ENCODE data around the gene DLG2.

DNA sequence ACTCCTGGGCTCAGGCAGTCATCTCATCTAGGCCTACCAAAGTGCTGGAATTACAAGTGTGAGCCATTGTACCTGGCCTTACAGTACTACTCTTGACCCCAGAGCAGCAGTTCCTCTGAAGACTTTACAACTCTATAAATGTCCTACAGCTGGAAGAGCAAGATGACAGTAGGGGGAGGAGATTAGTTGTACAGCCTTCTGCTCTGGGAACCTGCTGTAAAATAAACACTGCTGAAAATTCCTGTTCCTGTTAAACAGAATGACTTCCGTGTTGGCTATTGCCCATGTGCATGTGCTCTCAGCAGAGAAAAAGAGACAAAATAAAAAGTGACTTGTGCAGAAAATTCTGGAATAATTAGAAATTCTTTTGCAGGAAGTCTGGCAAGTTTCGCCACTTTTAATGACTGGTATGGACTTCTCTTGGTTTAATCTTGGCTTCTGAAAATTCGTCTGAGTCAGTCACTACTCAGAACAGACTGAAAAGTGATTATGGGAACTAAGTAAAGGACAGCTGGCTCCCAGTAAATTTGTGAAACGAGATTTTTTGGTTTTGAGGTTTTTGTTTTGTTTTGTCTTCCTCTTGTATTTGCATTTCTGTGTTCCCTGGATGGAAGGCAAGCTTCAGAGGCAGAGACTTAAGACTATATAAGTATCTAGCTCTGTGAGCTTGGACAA, 955.7 kb downstream of the DLG2 start:
- TF ChIP-seq, protein P1, sequence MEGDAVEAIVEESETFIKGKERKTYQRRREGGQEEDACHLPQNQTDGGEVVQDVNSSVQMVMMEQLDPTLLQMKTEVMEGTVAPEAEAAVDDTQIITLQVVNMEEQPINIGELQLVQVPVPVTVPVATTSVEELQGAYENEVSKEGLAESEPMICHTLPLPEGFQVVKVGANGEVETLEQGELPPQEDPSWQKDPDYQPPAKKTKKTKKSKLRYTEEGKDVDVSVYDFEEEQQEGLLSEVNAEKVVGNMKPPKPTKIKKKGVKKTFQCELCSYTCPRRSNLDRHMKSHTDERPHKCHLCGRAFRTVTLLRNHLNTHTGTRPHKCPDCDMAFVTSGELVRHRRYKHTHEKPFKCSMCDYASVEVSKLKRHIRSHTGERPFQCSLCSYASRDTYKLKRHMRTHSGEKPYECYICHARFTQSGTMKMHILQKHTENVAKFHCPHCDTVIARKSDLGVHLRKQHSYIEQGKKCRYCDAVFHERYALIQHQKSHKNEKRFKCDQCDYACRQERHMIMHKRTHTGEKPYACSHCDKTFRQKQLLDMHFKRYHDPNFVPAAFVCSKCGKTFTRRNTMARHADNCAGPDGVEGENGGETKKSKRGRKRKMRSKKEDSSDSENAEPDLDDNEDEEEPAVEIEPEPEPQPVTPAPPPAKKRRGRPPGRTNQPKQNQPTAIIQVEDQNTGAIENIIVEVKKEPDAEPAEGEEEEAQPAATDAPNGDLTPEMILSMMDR (IDR thresholded peaks at IDR 0.05; ENCODE audit: insufficient read depth, low read depth, low read length) = no peak
- TF ChIP-seq EZH2 (IDR thresholded peaks at IDR 0.05; ENCODE audit: insufficient read depth, low read length) = no peak
